Skin of body (tissue), 2 donors: ENCODE data around the gene MED22. TPM values are rescaled to one million over a fixed set of nuclear protein-coding genes. Genes with fewer than 3 reads are reported as not detected.
"Not testable (repeated sequence)": the region's sequence is repeated elsewhere in the genome, so short reads cannot be mapped to it uniquely, and the experiment has no call there.

ENCODE experiments used
- DNase-seq: peaks from one replicate; lab custom pipeline; 2025; lab: John Stamatoyannopoulos, UW
- total RNA-seq: library from RNA; depleted of rRNA; stranded (reverse); fragments of >200 nt; gene quantifications from one replicate; pipeline ENCODE4 v1.2.3, GENCODE V29; 2014

MED22 gene
- total RNA-seq, 1 donor from 2014 or later: 12.4 TPM

- not testable (repeated sequence) for DNase-seq
Measured at GRCh38 chr9:133377280-133377679, 29.3 kb upstream of the MED22 start.

GRCh38 chr9:133375724-133376654 lies 28.1 kb upstream of the MED22 start, which contains the start of the genes STKLD1 and SURF4:
STKLD1 (plus strand) TSS chr9:133376366; CDS start chr9:133376474, 108 bp downstream.
SURF4 (minus strand) TSS chr9:133376060; CDS start chr9:133375969, 91 bp downstream.
- DNase-seq: peak; percentile 94

GRCh38 chr9:133375116-133375723 lies 27.3 kb upstream of the MED22 start:
- no peak for DNase-seq

DNA sequence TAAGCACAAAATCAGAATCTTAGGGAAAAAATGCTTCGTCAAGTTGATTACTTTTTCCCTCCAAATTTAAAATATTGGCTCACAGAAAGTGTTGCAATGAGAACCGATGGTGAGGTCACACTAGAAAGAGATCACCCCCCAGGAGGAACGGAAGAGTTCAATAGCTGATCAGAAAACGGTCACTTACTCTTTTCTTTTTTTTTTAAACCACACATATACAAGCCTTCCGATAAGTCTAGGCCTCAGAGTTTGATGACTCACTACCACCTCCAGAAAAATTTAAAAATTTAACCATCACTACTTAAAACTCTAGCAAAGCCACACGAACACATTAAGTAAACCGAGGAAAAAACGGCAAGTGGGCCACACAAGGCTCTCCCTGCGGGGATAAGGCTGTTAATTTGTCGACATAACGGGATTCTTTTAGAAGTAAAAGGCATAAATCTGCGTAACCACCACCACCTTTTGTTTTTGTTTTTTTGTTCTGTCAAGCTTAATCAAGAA lies 26.7 kb upstream of the MED22 start:
- DNase-seq: no peak

GRCh38 chr9:133372144-133372543 lies 24.2 kb upstream of the MED22 start:
- no peak for DNase-seq

DNA sequence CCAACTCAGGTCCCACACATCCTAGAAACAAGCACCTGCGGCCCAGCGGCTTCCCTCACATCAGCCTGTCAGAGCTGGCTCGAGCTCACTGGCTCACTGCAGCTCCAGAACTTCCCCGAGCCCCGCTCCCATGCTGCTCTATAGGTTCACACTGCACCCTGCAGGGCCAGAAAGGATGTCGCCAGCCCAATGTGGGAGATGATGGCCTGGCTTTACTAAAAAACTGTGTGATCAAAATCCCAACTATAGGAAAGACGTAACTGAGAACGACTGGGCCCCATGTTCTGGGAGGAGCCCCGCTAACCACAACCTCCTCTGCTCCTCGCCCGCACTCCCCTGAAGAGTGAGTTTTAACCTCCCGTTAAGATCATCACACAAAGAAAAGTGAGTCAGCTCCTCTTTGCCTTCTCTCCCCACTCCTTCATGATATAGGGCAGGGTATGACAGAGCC lies 23.4 kb upstream of the MED22 start:
- DNase-seq: no peak

DNA sequence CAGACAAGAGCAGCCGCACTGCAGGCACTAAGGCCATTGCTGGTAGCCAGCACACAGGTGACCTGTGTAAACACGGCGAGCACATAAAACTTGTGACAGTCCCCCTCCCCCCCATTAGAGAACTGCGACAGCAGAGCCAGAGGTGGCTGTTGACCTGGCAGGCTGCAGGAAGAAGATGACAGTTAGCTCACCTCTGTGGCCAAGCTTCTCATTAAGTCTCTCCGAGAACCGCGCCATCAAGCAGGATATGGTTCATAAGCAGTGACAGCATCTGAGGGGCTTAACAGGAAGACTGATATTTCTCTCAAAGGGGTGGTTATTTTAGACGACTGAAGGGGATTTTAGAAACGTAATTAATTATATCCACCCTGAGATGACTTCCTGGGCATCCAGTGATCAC lies 22.8 kb upstream of the MED22 start:
- DNase-seq: no peak

GRCh38 chr9:133369933-133370332 lies 22.0 kb upstream of the MED22 start:
- DNase-seq: no peak

- DNase-seq: no peak
Measured at GRCh38 chr9:133369422-133369821, 21.5 kb upstream of the MED22 start.

- DNase-seq: no peak
Measured at GRCh38 chr9:133368249-133368881, 20.4 kb upstream of the MED22 start.

- no peak for DNase-seq
Measured at GRCh38 chr9:133367778-133368177, 19.8 kb upstream of the MED22 start.

- no peak for DNase-seq
Measured at GRCh38 chr9:133367221-133367620, 19.3 kb upstream of the MED22 start.

DNA sequence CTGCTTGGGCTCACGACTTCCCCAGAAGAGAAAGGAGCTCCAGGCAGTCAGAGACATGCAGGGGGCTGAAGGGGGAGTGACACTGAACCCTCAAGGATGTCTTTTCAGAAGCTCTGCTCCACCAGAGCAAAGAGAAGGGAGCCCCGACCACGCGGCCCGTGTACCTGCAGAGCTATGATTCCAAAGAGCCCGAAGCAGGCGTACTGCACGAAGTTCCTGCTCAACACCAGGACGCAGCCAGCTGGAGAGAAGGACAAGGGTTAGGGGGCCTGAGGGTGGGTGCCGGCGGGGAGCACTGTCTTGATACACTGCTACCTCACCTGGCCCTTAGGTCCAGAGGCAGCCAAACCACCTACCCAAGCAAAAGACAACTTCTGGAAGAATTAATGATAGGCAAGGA lies 18.5 kb upstream of the MED22 start:
- DNase-seq: no peak

DNA sequence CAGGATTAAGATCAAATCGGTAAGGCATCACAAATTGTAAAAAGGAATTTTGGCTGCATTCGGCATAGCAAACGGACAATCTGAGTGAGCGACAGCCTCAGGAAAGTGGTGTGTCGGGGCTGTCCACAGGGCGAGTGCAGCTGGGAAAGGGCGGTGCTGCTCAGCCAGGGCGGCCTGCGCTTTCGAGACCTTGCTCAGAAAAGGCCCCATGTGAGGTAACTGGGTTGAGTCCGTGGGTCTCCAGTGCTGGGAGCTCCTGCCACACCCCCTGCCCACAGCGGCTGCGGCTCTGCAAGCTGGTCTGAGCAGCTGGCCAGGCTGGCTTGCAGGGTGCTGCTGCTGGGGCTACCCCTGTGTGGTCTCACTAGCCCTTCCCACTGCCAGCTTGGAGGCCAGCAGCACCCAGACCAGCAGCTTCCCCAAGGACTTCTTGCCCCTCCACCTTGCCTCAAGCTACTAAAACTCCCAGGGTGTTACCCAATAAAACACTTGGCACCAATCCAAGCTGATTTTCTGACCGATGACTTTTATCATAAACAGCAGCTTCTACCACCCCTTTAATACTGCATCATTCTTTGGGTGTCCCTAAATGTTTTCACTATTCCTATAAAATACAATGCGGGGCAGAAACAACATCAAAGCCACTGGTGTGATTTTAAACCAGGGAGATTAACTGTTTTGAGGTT lies 14.6 kb upstream of the MED22 start:
- DNase-seq: no peak

GRCh38 chr9:133361507-133362092 lies 13.7 kb upstream of the MED22 start:
- DNase-seq: no peak

GRCh38 chr9:133360400-133361393 lies 12.8 kb upstream of the MED22 start:
- DNase-seq: no peak

DNA sequence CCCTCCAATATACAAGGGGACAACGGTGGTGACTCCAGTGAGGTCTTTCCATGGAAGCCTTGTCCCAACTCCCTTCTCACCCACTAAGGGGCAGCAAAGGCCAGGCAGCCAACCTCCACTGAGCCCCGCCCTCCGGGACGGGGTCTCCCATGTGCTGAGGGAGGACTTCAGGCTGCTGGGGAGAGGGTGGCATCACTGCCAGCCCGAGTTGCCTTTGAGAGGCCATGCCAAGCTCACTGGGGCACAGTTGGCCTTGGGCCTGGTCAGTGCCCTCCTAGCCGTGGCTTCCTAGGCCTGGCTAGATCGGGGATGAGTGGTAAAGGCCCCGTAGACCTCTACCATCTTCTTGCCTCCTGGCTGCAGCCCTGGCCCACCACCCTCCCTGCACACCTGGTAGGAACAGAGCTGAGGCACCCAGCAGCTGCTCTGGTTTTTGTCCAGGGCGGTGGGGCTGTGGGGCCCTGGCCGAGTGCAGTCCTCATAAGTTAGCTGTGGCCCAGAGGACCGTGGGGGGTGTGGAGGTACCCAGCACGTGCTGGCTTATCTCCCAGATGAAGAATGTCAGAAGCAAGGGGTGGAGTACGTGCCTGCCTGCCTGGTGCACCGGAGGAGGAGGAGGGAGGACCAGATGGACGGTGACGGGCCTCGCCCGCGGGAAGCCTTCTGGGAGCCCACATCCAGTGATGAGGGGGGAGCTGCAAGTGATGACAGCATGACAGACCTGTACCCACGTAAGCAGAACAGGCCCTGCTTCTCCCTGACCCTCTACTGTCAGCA lies 11.7 kb upstream of the MED22 start:
- DNase-seq: no peak

DNA sequence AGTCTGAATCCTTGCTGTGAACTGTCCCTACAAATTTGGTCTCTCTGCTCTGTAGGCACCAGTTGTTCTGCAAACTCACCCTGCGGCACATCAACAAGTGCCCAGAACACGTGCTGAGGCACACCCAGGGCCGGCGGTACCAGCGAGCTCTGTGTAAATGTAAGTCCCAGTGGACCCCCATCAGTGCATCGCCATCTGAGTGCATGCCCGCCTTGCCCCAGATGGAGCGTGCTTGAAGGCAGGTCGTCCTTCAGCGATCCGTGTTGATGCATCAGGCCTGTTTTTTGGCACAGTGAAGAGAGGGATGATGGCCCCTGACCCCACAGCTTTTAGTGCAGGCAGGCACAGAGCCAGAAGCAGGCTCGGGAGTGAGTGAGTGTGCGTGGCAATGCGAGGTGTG lies 9.7 kb upstream of the MED22 start:
- DNase-seq: no peak
